Spleen (tissue), 11 donors: ENCODE data around the gene MEX3C. TPM values are rescaled to one million over a fixed set of nuclear protein-coding genes. Genes with fewer than 3 reads are reported as not detected.

Experiments used
- DNase-seq: peaks from one replicate; pipeline ENCODE4 v3.0.0-alpha.2; 2020
- H3K27ac ChIP-seq, 8 donors: fragments of 200-600 bp; sonication (generic) in 7 of 8; 1 replicate in 4 of 8; 2 replicates in 4 of 8; pipeline versions ENCODE4 v1.5.0 to v1.8.0; 2016 to 2021; ENCODE audit warnings: inconsistent platforms in 4 of 8, mild to moderate bottlenecking in 4 of 8, moderate library complexity in 1 of 8
- H3K27me3 ChIP-seq, 7 donors: fragments of 200-600 bp; sonication (generic) in 6 of 7; replicated peaks in 1 of 7; 1 replicate in 4 of 7; 2 replicates in 3 of 7; pipeline versions ENCODE4 v1.5.0 to v1.8.0; 2016 to 2021; ENCODE audit warnings: inconsistent platforms in 3 of 7, mild to moderate bottlenecking in 1 of 7
- H3K36me3 ChIP-seq, 6 donors: fragments of 200-600 bp; sonication (generic) in 5 of 6; 1 replicate in 4 of 6; 2 replicates in 2 of 6; pipeline versions ENCODE4 v1.5.0 to v1.8.0; 2016 to 2021; ENCODE audit warnings: inconsistent platforms in 2 of 6
- H3K4me1 ChIP-seq, 6 donors: fragments of 200-600 bp; sonication (generic) in 5 of 6; 1 replicate in 3 of 6; 2 replicates in 3 of 6; pipeline versions ENCODE4 v1.5.0 to v1.8.0; 2016 to 2021; ENCODE audit warnings: inconsistent platforms in 3 of 6
- H3K4me3 ChIP-seq, 8 donors: fragments of 200-600 bp; sonication (generic) in 7 of 8; 1 replicate in 4 of 8; 2 replicates in 4 of 8; pipeline versions ENCODE4 v1.5.0 to v1.8.0; 2016 to 2021; ENCODE audit warnings: inconsistent platforms in 4 of 8, mild to moderate bottlenecking in 4 of 8, moderate library complexity in 2 of 8
- H3K9me3 ChIP-seq, 8 donors: fragments of 200-600 bp; sonication (generic) in 7 of 8; 1 replicate in 4 of 8; 2 replicates in 4 of 8; pipeline versions ENCODE4 v1.5.0 to v1.8.0; 2016 to 2021; ENCODE audit warnings: inconsistent platforms in 4 of 8
- CTCF ChIP-seq, 11 experiments: fragments of 200-600 bp in 7 of 11; fragments of 450-650 bp in 4 of 11; sonication (generic) in 4 of 11; IDR thresholded peaks in 8 of 11; conservative IDR thresholded peaks in 3 of 11; 1 replicate in 7 of 11; 2 replicates in 4 of 11; pipeline versions ENCODE4 v1.4.0 to v1.8.0; 2016 to 2021; ENCODE audit warnings: antibody characterized with exemption in 11 of 11, inconsistent platforms in 4 of 11, mild to moderate bottlenecking in 1 of 11
- POLR2A ChIP-seq, 3 donors: fragments of 450-650 bp; IDR thresholded peaks; one replicate each; pipeline ENCODE4 v1.5.1; 2017; ENCODE audit warnings: antibody characterized with exemption in 3 of 3, mild to moderate bottlenecking in 1 of 3
- POLR2AphosphoS5 ChIP-seq, 3 donors: sonication (generic); formaldehyde crosslinking; IDR thresholded peaks; one replicate each; pipeline ENCODE4 v1.5.1; 2017; ENCODE audit warnings: antibody characterized with exemption in 3 of 3
- WGBS, 5 donors: extraction: QIAGEN DNeasy Blood & Tissue Kit in 3 of 5; methylation state at CpG; one replicate each; pipeline versions ENCODE4 v1.1.5 to v1.1.7; 2013 to 2018; 5-methylcytosine and 5-hydroxymethylcytosine counted together
- intact Hi-C: fragments of 100-400 bp; cut with DNase I; formaldehyde crosslinking; loops from one replicate; pipeline ENCODE4 v1.15.0; 2023; ENCODE audit warnings: low total_unique reads
- polyA plus RNA-seq, 3 donors: library from polyadenylated mRNA; stranded (reverse); fragments of 200-250 nt; gene quantifications; one replicate each; pipeline ENCODE4 v1.2.1, GENCODE V29; 2013
- total RNA-seq, 7 donors: library from RNA; depleted of rRNA in 3 of 7; stranded (reverse); fragments of >200 nt in 3 of 7; fragmentation: NEBNext Ultra II Directional in 4 of 7; extraction: Animal tissue kit (Norgen Biotek cat#: 25700) in 4 of 7; gene quantifications; one replicate each; pipeline versions ENCODE4 v1.1.0 to v1.2.1, GENCODE V29; 2016 to 2021
- donor health status: healthy with polysubstance abuse.
- donor health status: DM: no; HTN: no; CAD: no; lungs with moderate emphysema.
- donor health status: DM: no; HTN: no; CAD: no.
- donor health status: Bipolar disorder and iron deficiency.
- donor health status: healthy.
- donor health status: DM: no; HTN: no; CAD: no.
- donor health status: DM: yes; HTN: yes; CAD: no.

Gene MEX3C
- total and polyA plus RNA-seq, 10 donors, result 10.2 to 56.7 (median 42.7) TPM

- Histone ChIP-seq H3K36me3 (no peaks in the 10 kb centered on the region), H3K4me3 (peak overlapping the region; percentile 73 to 93 (median 82)), H3K9me3 (no peaks in the 10 kb centered on the region), H3K4me1 (peaks cover 45 to 69% (median 56%) of the 10 kb centered on the region in 6 donors), H3K27ac (peak overlapping the region; percentile 97 to 99 (median 98)), H3K27me3 (no peaks in the 10 kb centered on the region)
- TF ChIP-seq POLR2AphosphoS5 (IDR thresholded peaks at IDR 0.05) (no peak), POLR2A (IDR thresholded peaks at IDR 0.05) (no peak), CTCF (IDR thresholded peaks at IDR 0.05 in 8 of 11, conservative IDR thresholded peaks at IDR 0.05 in 3 of 11) (no peak)
- DNase-seq, result no peak
- intact Hi-C loops, result no loop called here
- WGBS, 5 donors, result 26 to 39% (median 32%) methylated on average over 3 of the region's 3 CpGs
These were observed 2.4 kb downstream of the MEX3C start for GRCh38 chr18:51195086-51195450.

- WGBS, 5 donors, result 31 to 52% (median 38%) methylated on average over 3 of the region's 3 CpGs
These were observed 2.9 kb downstream of the MEX3C start for GRCh38 chr18:51194604-51195003.

GRCh38 chr18:51193621-51194287 lies 3.7 kb downstream of the MEX3C start:
- Histone ChIP-seq H3K4me3 (peak overlapping the region in 2 of 8 donors; percentile 88 to 93), H3K4me1 (peaks cover 50 to 80% (median 68%) of the 10 kb centered on the region in 6 donors), H3K27ac (peak overlapping the region; percentile 29 to 99 (median 98)), H3K27me3 (no peaks in the 10 kb centered on the region), H3K9me3 (no peaks in the 10 kb centered on the region), H3K36me3 (no peaks in the 10 kb centered on the region)
- intact Hi-C loops, result no loop called here
- WGBS, 5 donors, result 35 to 47% (median 44%) methylated on average over 5 of the region's 5 CpGs
- no peak for TF ChIP-seq POLR2AphosphoS5 (IDR thresholded peaks at IDR 0.05)
- no peak for TF ChIP-seq CTCF (IDR thresholded peaks at IDR 0.05 in 8 of 11, conservative IDR thresholded peaks at IDR 0.05 in 3 of 11)
- TF ChIP-seq POLR2A (IDR thresholded peaks at IDR 0.05), result no peak
- no peak for DNase-seq

More at GRCh38 chr18:51194604-51195003, 2.9 kb downstream of the MEX3C start:
- no peaks in the 10 kb centered on the region for H3K36me3 ChIP-seq
- H3K9me3 ChIP-seq, result no peaks in the 10 kb centered on the region
- H3K27me3 ChIP-seq, result no peaks in the 10 kb centered on the region
- peak overlapping the region; percentile 1 to 93 (median 82) for H3K4me3 ChIP-seq
- TF ChIP-seq CTCF (IDR thresholded peaks at IDR 0.05 in 8 of 11, conservative IDR thresholded peaks at IDR 0.05 in 3 of 11), result no peak
- TF ChIP-seq POLR2A (IDR thresholded peaks at IDR 0.05), result no peak
- TF ChIP-seq POLR2AphosphoS5 (IDR thresholded peaks at IDR 0.05), result no peak
- H3K27ac ChIP-seq, result peak overlapping the region; percentile 97 to 99 (median 98)
- intact Hi-C loops, result no loop called here
- no peak for DNase-seq
- peaks cover 49 to 74% (median 60%) of the 10 kb centered on the region in 6 donors for H3K4me1 ChIP-seq

GRCh38 chr18:51192696-51193095 lies 4.8 kb downstream of the MEX3C start:
- H3K27ac ChIP-seq, result peak overlapping the region in 7 of 8 donors; percentile 4 to 99 (median 98)
- intact Hi-C loops, result no loop called here
- no peaks in the 10 kb centered on the region for H3K9me3 ChIP-seq
- DNase-seq, result no peak
- H3K27me3 ChIP-seq, result no peaks in the 10 kb centered on the region
- 41 to 63% (median 49%) methylated on average over 3 of the region's 3 CpGs for WGBS, 5 donors
- H3K4me1 ChIP-seq, result peaks cover 60 to 84% (median 79%) of the 10 kb centered on the region in 6 donors
- TF ChIP-seq POLR2A (IDR thresholded peaks at IDR 0.05), result no peak
- no peak for TF ChIP-seq CTCF (IDR thresholded peaks at IDR 0.05 in 8 of 11, conservative IDR thresholded peaks at IDR 0.05 in 3 of 11)
- TF ChIP-seq POLR2AphosphoS5 (IDR thresholded peaks at IDR 0.05), result no peak
- peak overlapping the region in 2 of 8 donors; percentile 19 to 38 for H3K4me3 ChIP-seq
- H3K36me3 ChIP-seq, result no peaks in the 10 kb centered on the region
